NCI-H1417 treated with DMSO at 0.1 percent for 48 hours (cell line): ENCODE results near the gene SOX18.

Experiments used
- DNase-seq: peaks from one replicate; lab custom pipeline; 2025; lab: John Stamatoyannopoulos, UW

The SOX18 gene

DNA sequence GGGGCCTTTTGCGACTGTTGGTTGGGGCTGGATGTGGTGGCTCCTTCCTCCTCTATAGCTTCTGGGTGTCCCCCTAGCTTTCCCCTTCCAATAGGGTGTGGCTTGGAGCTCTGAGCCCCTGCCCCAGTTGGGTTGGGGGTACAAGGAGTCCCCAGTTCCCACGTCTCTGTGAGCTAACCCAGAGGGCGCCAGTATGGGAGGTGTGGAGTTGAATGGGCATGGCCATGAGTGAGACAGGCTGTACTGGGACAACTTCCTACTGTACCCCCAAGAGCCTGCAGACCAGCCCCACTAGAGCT, 12.3 kb downstream of the SOX18 start:
- no peak for DNase-seq

DNA sequence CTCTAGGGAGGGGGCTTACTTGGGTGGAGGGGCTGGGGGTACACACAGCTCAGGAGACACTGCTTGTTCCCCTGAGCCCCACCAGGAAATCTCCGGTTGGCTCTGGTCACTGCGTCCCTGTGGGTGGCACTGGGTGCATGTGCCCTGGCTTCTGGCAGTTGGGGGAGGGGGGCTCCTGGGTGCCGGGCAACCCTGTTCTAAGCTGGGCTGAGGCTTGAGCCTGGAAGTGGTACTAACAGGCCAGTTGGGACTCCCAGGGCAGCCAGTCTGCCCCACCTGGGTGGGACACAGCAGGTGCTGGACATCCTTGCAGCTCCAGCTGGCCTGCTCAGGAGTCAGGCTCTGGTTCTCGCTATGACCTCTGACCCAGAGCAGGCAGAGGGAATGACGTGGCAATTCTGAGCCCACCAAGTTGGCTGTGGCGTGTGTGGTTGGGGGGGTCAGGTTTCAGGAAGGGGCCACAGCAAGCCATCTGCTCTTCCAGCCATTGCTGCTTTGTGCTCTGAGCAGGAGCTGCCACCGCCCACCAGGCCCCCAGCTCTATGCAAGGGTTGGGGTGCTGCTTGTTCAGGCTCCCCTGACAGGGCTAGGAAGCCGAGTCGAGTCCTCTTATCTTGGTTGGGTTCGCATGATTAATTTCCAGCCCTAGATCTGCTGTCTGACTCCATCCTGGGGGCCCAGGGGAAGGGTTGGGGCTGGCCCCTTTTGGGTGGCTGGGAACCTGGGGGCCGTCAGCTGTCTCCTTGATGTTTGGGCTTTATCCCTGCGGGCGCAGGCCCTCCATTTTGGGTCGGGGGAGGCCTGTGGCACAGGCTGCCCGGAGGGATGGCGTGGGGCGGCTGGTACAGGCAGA, 12.9 kb downstream of the SOX18 start:
- no peak for DNase-seq

- no peak for DNase-seq
Measured at GRCh38 chr20:64035933-64036345, 13.5 kb downstream of the SOX18 start, which contains the start of gene C20orf204. Gene C20orf204 (plus strand): TSS chr20:64036182. CDS start chr20:64036324, 142 bp downstream.

GRCh38 chr20:64035066-64035932, 14.1 kb downstream of the SOX18 start:
- no peak for DNase-seq

- no peak for DNase-seq
Measured at GRCh38 chr20:64033981-64034493, 15.4 kb downstream of the SOX18 start.

DNA sequence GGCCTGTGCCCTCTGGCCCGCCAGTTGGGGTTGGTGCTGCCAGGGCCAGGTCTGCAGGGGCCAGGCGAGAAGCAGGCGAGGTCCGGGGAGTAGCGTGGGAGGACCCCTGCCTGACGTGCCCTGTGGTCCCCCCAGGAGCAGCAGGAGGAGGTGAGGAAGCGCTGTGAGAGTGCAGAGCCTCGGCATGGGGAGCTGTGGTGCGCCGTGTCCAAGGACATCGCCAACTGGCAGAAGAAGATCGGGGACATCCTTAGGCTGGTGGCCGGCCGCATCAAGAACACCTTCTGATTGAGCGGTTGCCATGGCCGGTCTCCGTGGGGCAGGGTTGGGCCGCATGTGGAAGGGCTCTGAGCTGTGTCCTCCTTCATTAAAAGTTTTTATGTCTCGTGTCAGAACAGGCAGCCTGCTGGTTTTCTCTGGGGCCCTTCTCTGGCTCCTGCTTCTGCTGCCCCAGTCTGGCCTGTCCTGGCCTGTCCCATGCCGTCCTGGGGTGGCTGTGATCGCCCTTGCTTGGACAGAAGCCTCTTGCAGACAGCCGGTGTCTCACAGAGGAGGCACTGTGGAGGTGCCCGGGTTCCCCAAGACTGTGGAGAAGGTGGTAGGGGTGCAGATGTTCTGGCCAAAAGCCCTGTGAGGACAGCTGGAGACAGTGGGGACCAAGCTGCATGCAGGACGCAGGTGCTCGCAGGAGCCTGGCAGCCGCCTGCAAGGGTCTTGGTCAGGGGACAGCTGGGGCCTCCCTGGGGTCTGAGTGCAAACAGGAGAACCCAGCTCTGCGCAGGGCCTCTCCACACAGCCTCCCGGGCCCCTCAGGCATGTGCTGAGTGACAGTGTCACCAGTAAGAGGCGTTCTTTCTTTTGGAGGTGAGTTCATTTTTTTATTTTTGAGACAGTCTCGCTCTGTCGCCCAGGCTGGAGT, 16.5 kb downstream of the SOX18 start:
- DNase-seq: no peak

- DNase-seq: no peak
Measured at GRCh38 chr20:64031822-64032314, 17.6 kb downstream of the SOX18 start.

- no peak for DNase-seq
Measured at GRCh38 chr20:64030371-64031134, 18.9 kb downstream of the SOX18 start.

- DNase-seq: no peak
Measured at GRCh38 chr20:64029293-64030117, 19.9 kb downstream of the SOX18 start.

- DNase-seq: no peak
Measured at GRCh38 chr20:64027981-64028685, 21.3 kb downstream of the SOX18 start.

GRCh38 chr20:64025826-64026412, 23.5 kb downstream of the SOX18 start:
- DNase-seq: no peak

DNA sequence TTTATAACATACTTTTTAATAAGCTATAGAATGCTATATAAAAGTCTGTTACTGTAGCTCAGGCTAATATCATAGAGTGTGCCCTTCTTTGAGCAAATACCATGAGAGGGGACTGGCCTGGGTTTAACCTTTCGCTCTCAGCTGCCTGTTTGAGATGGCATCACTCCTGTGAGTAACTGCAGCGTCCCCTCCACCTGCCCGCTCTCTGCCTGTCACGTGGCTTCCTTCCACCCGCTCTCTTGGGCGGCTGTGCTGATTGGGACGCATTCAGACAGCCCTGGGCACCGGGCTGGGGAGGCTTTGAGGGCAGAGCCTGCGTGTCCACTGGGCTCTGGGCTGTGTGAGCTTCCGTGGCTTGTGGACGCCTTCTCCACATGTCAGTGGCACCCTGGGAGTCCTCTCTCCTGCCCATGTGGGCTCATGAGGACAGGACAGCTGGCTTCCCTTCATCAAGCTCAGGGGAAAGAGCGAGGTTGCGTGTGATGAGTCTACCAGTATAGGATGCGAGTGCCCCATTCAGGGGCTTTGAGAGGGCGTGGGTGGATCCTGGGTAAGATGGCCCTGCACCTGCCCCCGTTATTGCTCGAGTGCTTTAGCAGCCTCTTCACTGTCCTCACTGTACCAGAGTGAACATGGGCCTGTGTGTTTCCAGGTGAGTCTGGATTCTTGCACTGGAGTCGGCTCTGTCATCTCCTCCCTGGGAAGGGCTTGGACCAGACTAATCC, 24.2 kb downstream of the SOX18 start:
- DNase-seq: no peak

DNA sequence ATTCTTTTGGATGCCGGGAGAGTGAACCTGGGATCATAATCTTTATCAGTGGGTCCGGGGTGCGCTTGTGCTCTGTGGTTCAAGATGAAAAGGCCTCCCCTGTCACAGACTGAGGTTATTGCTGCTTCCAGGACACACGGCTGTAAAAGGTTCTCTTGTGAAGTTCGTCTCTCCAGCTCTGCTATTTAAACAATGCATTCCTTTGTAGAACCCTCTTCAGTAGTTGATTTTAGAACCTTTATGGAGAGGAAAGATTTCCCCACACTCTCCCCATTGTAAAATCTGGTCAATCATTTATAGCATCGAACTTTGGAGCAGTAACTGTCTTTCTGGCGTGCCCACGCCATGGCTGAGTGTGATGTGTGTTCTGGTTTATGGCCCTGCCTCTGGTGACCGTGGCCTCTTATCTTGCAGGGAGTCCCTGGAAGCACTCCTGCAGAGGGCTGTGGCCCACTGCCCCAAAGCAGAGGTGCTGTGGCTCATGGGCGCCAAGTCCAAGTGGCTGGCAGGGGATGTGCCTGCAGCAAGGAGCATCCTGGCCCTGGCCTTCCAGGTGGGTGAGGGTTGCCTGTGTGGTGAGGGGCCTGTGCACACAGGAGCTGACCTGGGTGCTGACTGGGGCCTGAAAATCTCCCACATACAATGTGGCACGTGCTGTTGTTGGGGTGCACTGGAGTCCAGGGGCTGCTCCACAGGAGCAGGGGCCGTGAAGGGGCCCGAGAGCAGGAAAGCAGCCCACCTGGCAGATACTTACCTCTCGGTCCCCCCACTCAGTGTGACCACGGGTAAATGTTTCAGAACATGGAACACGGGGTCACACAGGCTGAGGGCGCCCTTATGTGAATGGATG, 25.1 kb downstream of the SOX18 start:
- no peak for DNase-seq

DNA sequence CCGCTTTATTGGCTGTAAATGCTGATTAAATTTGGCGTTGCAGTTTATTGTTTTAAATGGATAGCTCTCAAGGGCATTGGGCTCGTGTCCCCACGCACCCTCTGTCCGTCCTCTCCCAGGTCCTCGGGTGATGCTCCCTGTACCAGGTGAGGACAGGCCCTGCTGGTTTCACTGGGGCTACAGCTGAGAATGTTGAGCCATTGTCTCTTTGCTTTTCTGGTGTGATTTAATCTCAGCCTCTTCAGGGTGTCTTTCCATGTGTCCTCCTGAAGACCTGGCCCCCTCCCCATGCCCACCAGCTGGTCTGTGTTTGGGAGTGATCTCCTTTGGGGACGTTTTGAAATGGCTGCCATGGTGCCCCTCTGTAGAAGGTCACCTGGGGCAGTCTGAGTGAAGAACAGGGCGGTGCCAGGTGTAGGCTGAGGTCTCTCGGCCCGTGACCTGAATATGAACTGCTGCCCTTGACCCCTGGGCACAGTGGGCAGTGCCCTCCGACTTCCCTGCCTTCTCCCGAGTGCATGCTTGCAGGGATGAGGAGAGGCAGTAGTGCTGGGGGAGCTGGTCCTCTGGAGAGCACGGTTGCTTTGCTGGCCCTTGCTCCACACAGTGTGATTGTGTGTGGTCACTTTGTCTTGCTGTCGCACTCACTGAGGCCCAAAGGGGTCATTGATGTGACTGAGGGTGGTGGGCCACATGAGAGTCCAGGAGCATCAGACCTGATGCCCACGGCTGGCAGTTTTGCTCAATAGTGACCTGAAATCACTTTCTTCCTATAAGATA, 25.9 kb downstream of the SOX18 start:
- no peak for DNase-seq

GRCh38 chr20:64022671-64023360, 26.6 kb downstream of the SOX18 start:
- DNase-seq: no peak
